Caki2 (cell line): Measurements from ENCODE around the gene LAMC3. TPM values are rescaled to one million over a fixed set of nuclear protein-coding genes. Genes with fewer than 3 reads are reported as not detected.

Source experiments
- DNase-seq: peaks from one replicate; pipeline ENCODE4 v3.0.0-alpha.2; 2015; ENCODE audit warnings: low read depth
- in situ Hi-C: cut with HindIII; loops from 2 replicates; pipeline ENCODE4 v1.10.0; 2016; ENCODE audit warnings: low sequenced_read_pairs, low pct_unique_long_range_greater_than_20kb, mixed read lengths
- total RNA-seq: library from RNA; depleted of rRNA; stranded (reverse); fragments of >200 nt; shearing (Covaris generic); gene quantifications from 2 replicates; pipeline ENCODE4 v1.2.3, GENCODE V29; 2014; ENCODE audit warnings: low replicate concordance

The LAMC3 gene
- total RNA-seq, 1 experiment from 2014 or later: 15.2 TPM

DNA sequence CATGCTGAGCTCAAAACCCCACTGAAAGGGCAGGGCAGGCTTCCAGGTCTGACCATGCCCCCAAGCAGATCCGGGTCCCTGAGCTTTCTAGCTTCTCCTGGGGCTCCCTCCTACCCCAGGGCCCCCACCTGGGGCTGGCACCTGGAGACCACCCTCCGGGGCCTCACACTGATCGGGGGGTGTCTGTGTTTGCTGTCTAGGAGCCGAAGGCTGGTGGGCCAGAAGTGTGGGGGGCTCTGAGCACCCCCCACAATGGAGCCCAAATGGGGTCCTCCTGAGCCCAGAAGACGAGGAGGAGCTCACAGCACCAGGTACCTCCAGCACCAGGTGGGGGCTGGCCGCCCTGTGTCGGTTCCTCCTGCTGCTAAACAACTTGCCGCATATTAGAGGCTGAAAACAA lies 39.8 kb downstream of the LAMC3 start:
- no peak for DNase-seq
- in situ Hi-C loops: no loop called here

GRCh38 chr9:131049829-131050715 lies 41.1 kb downstream of the LAMC3 start:
- no peak for DNase-seq
- in situ Hi-C loops: no loop called here

- in situ Hi-C loops: no loop called here
- DNase-seq: no peak
Measured at GRCh38 chr9:131050831-131051230, 41.9 kb downstream of the LAMC3 start.

DNA sequence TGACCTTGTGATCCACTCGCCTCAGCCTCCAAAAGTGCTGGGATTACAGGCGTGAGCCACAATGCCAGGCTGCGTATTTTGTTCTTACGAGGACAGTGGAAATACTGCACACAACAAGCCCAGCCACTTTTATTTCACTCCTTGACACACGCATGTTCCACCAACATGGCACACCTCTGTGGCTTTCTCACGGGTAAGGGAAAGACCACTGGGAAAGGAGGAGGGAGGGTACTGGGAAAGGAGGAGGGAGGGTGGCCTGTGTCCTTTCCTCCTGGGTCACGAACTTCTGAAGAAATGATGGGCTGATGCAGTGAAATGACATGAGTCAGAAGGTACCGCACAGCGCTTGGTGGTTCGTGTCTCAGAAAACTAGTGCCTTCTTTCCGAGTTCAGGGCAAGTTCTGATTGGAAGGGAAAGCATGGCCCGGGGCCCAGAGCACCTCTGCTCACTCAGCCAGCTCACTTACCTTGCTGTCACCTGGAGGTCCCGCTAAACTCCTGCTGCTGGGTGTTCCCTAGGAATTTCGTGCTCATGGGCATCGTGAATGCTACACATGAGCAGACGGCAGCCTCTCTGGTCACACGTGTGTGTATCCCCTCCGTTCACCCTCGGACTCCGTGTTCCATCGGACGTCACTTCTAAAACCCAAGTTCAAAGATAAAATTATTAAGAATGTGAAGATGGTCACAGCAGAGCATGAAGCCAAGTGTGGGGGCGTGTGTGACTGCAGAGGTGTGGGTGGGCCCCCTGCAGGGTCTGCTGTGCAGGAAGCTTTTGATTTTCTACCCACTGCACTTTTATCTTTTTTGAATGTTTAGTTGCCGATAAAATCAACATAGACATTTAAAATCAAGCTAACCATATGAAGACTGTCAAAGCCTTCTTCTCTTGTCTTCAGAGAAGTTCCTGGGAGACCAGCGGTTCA lies 42.9 kb downstream of the LAMC3 start:
- in situ Hi-C loops: no loop called here

DNA sequence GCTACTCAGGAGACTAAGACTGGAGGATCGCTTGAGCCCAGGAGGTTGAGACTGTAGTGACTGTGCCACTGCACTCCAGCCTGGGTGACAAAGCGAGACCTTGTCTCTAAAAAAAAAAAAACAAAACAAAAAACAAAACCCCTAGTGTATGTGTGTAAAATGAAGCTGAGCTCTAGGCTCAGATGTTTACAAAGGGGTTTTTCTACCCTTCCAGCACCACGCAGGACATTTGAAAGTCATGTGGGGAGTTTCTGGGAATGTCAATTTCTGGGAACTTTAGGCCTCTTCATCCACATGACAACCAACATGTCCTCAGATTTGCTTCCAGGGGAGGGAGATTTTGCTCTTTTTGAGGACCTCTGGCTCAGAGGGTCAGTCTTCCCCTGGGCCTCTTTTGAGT lies 44.9 kb downstream of the LAMC3 start:
- DNase-seq: no peak
- in situ Hi-C loops: no loop called here

More for the DNA sequence above, 42.9 kb downstream of the LAMC3 start:
- no peak for DNase-seq

DNA sequence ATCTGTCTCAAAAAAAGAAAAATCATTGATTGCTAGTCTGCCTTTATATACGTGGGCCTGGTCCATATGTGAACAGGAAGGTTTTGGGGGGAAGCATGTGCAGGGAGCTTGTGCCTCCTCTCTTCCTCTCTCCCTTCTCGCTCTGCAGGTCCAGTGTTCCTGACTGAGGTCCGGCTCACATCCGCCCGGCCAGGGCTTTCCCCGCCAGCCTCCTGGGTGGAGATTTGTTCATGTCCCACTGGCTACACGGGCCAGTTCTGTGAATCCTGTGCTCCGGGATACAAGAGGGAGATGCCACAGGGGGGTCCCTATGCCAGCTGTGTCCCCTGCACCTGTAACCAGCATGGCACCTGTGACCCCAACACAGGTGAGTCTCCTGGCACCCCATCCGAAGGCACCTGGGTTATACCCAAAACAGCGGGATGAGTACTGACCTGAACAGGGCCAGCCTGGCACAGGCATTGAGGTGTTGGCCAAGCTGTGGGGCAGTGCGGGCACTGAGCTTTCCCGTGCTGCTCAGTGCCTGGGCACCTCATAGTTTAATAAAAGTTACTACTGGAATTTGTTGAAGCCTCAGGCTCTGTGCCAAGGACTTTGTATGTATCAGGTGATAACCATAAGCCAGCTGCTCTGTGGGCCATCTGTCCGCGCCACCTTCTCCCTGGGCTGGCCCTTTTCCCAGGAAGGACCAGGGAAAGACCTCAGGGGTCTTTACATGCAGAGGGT lies 48.0 kb downstream of the LAMC3 start:
- DNase-seq: no peak
- in situ Hi-C loops: no loop called here

GRCh38 chr9:131060900-131061630 lies 52.1 kb downstream of the LAMC3 start:
- in situ Hi-C loops: no loop called here
- DNase-seq: no peak

GRCh38 chr9:131062969-131063368 lies 54.0 kb downstream of the LAMC3 start:
- no peak for DNase-seq
- in situ Hi-C loops: no loop called here

GRCh38 chr9:131065599-131065998 lies 56.6 kb downstream of the LAMC3 start:
- in situ Hi-C loops: no loop called here
- no peak for DNase-seq

- in situ Hi-C loops: no loop called here
- DNase-seq: no peak
Measured at GRCh38 chr9:131067625-131068024, 58.7 kb downstream of the LAMC3 start.

GRCh38 chr9:131068076-131068816 lies 59.3 kb downstream of the LAMC3 start:
- no peak for DNase-seq
- in situ Hi-C loops: no loop called here

- in situ Hi-C loops: no loop called here
- DNase-seq: no peak
Measured at GRCh38 chr9:131069699-131070098, 60.7 kb downstream of the LAMC3 start.

GRCh38 chr9:131072107-131072870 lies 63.3 kb downstream of the LAMC3 start:
- in situ Hi-C loops: no loop called here
- no peak for DNase-seq

DNA sequence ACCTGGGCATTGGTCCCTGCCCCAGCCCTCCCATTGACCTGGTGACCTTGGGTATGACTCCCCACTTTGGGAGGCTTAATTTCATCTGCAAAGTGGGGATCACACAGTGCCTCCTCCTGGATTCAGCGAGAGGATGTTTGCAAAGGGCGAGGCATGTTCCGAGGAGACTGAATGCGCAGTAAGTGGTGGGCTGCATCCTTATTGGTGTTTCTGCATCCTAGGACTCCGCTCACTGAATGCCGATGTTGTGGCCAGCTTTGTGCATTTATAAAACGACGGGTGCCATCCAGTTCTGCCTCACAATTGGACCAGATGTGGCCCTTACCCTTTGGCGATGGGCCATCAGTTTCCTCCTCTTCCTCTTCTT lies 63.9 kb downstream of the LAMC3 start:
- in situ Hi-C loops: no loop called here
- no peak for DNase-seq

- in situ Hi-C loops: no loop called here
Measured at GRCh38 chr9:131076347-131077195, 67.6 kb downstream of the LAMC3 start.

More at GRCh38 chr9:131076347-131077195, 67.6 kb downstream of the LAMC3 start:
- no peak for DNase-seq
